A673 (cell line): ENCODE results near the gene HECTD4. TPM values are rescaled to one million over a fixed set of nuclear protein-coding genes. Genes with fewer than 3 reads are reported as not detected.

Source experiments
- BruUV-seq: library from RNA; stranded (reverse); fragments of 400-500 nt; replicated peaks from 2 replicates; lab custom pipeline; 2021; lab: Mats Ljungman, UMichigan
- CTCF ChIA-PET: fragments of 300-600 bp; sonication (Branson Sonifier 250); formaldehyde crosslinking; loops from one replicate; lab custom pipeline; 2022; ENCODE audit warnings: antibody characterized with exemption; lab: Charles Lee
- POLR2A ChIA-PET: fragments of 300-600 bp; sonication (Branson Sonifier 250); formaldehyde crosslinking; loops from one replicate; lab custom pipeline; 2022; ENCODE audit warnings: antibody characterized with exemption; ENCODE audit not compliant: low non-redundant PET; lab: Charles Lee
- DNase-seq: peaks from one replicate; pipeline ENCODE4 v3.0.0-alpha.2; 2015; ENCODE audit warnings: low spot score
- H3K27ac ChIP-seq: fragments of 200-600 bp; sonication (generic); 2 replicates; pipeline ENCODE4 v1.5.1; 2016; ENCODE audit warnings: mixed run types, low read depth, mild to moderate bottlenecking, mixed read lengths, antibody characterized with exemption, low read length; ENCODE audit not compliant: poor library complexity, severe bottlenecking
- H3K27me3 ChIP-seq: fragments of 200-600 bp; sonication (generic); replicated peaks from 2 replicates; pipeline ENCODE4 v1.6.1; 2017; ENCODE audit warnings: mixed run types, low read depth, mild to moderate bottlenecking, mixed read lengths, antibody characterized with exemption, low read length; ENCODE audit not compliant: insufficient read depth, poor library complexity
- H3K36me3 ChIP-seq: fragments of 200-600 bp; sonication (generic); 2 replicates; pipeline ENCODE4 v1.6.1; 2016; ENCODE audit warnings: mixed run types, mild to moderate bottlenecking, mixed read lengths, antibody characterized with exemption, low read length; ENCODE audit not compliant: insufficient read depth, poor library complexity, severe bottlenecking
- H3K4me1 ChIP-seq: fragments of 200-600 bp; sonication (generic); 2 replicates; pipeline ENCODE4 v1.6.1; 2017; ENCODE audit warnings: mixed run types, mild to moderate bottlenecking, mixed read lengths, antibody characterized with exemption, low read length; ENCODE audit not compliant: insufficient read depth, poor library complexity, severe bottlenecking
- H3K4me3 ChIP-seq: fragments of 200-600 bp; sonication (generic); 2 replicates; pipeline ENCODE4 v1.5.1; 2016; ENCODE audit warnings: low read depth, mixed run types, mild to moderate bottlenecking, mixed read lengths, low read length; ENCODE audit not compliant: poor library complexity, severe bottlenecking
- H3K9me3 ChIP-seq: fragments of 200-600 bp; sonication (generic); 2 replicates; pipeline ENCODE4 v1.6.1; 2016; ENCODE audit warnings: mixed run types, low read depth, mild to moderate bottlenecking, mixed read lengths, antibody characterized with exemption, low read length; ENCODE audit not compliant: poor library complexity, severe bottlenecking
- EZH2 ChIP-seq: fragments of 200-600 bp; sonication (generic); IDR thresholded peaks from 2 replicates; pipeline ENCODE4 v1.6.1; 2017; ENCODE audit warnings: borderline replicate concordance, low read depth, mild to moderate bottlenecking, mixed read lengths, antibody characterized with exemption, low read length; ENCODE audit not compliant: poor library complexity, severe bottlenecking
- intact Hi-C: fragments of 100-400 bp; cut with micrococcal nuclease; formaldehyde crosslinking; loops from one replicate; pipeline ENCODE4 v1.10.0; 2022; ENCODE audit not compliant: unreplicated experiment
- total RNA-seq: library from RNA; stranded (reverse); gene quantifications from 2 replicates; pipeline ENCODE4 v1.2.3, GENCODE V29; 2021
- TF ChIP-seq, protein P1 (sequence below): fragments of 300-800, 200-600 bp; sonication (generic); conservative IDR thresholded peaks from 2 replicates; pipeline ENCODE4 v1.5.1; 2017; ENCODE audit warnings: low read depth, mild to moderate bottlenecking, antibody characterized with exemption, low read length, moderate library complexity, mixed read lengths

Gene HECTD4
- total RNA-seq, 1 experiment from 2014 or later, result 52.1 TPM

DNA sequence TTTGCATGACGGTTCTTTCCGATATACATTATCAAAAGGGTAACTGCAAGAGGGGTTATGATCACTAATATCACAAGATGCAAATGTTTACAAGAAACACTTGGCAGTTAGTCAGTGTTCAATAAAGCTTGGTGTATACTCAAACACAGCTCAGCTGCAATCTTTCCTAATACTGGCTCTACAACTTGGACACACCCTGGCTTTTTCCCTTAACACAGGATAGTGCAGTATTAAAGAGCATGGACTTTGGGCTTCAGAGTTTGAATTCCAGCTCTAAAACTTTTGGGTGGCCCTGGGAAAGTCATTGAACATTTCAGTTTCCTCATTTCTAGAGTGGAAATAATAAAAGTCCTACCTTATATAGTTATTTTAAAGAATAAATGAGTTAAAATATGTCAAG lies 107.0 kb downstream of the HECTD4 start:
- TF ChIP-seq, protein P1, sequence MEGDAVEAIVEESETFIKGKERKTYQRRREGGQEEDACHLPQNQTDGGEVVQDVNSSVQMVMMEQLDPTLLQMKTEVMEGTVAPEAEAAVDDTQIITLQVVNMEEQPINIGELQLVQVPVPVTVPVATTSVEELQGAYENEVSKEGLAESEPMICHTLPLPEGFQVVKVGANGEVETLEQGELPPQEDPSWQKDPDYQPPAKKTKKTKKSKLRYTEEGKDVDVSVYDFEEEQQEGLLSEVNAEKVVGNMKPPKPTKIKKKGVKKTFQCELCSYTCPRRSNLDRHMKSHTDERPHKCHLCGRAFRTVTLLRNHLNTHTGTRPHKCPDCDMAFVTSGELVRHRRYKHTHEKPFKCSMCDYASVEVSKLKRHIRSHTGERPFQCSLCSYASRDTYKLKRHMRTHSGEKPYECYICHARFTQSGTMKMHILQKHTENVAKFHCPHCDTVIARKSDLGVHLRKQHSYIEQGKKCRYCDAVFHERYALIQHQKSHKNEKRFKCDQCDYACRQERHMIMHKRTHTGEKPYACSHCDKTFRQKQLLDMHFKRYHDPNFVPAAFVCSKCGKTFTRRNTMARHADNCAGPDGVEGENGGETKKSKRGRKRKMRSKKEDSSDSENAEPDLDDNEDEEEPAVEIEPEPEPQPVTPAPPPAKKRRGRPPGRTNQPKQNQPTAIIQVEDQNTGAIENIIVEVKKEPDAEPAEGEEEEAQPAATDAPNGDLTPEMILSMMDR, result no peak
- TF ChIP-seq EZH2, result no peak
- H3K4me3 ChIP-seq, result no peak overlapping the region
- ChIA-PET POLR2A (no interaction called here), CTCF (no interaction called here)
- H3K36me3 ChIP-seq, result no peaks in the 10 kb centered on the region
- BruUV-seq, result no TSS peak
- no peaks in the 10 kb centered on the region for H3K27me3 ChIP-seq
- no peaks in the 10 kb centered on the region for H3K4me1 ChIP-seq
- DNase-seq, result no peak
- no peak overlapping the region for H3K27ac ChIP-seq
- intact Hi-C loops, result no loop called here
- no peaks in the 10 kb centered on the region for H3K9me3 ChIP-seq

DNA sequence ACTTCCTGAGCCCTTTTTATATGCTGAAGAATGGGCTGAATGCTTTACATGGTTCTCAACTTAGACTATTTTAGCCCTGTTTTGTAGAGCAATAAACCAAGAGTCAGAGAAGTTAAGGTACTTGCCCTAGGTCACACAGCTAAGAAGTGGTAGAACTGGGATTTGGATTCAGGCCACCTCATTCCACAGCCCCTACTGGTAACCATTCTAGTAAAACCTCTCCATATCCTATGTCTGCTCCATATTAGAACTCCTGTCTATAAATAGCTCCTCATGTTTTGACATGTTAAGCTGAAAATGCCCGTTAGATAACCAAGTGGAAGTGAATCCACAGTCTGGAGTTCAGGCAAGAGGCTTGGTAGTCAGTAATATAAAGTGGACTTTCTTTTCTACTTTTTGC lies 111.6 kb downstream of the HECTD4 start:
- ChIA-PET CTCF (no interaction called here), POLR2A (no interaction called here)
- no TSS peak for BruUV-seq
- no peaks in the 10 kb centered on the region for H3K4me1 ChIP-seq
- H3K9me3 ChIP-seq, result no peaks in the 10 kb centered on the region
- TF ChIP-seq EZH2, result no peak
- TF ChIP-seq, protein P1, result no peak
- DNase-seq, result no peak
- intact Hi-C loops, result no loop called here
- H3K4me3 ChIP-seq, result no peak overlapping the region
- H3K27me3 ChIP-seq, result no peaks in the 10 kb centered on the region
- H3K27ac ChIP-seq, result no peak overlapping the region
- peaks cover 3% of the 10 kb centered on the region for H3K36me3 ChIP-seq

DNA sequence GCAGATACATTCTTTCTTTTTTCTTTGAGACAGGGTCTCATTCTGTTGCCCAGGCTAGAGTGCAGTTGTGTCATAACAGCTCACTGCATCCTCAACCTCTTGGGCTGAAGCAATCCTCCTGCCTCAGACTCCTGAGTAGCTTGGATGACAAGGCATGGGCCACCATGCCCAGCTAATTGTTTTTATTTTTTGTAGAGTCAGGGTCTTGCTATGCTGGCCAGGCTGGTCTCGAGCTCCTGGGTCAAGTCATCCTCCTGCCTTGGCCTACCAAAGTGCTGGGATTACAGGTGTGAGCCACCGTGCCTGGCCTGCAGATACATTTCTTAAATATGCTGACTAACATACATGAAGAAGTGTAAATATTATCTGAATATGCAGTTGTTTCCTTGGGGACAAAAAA lies 115.8 kb downstream of the HECTD4 start:
- DNase-seq, result no peak
- no peaks in the 10 kb centered on the region for H3K27me3 ChIP-seq
- no peak overlapping the region for H3K27ac ChIP-seq
- H3K4me1 ChIP-seq, result no peaks in the 10 kb centered on the region
- peaks cover 13% of the 10 kb centered on the region for H3K36me3 ChIP-seq
- TF ChIP-seq EZH2, result no peak
- TF ChIP-seq, protein P1, result no peak
- CTCF ChIA-PET, result no interaction called here
- BruUV-seq, result no TSS peak
- H3K9me3 ChIP-seq, result no peaks in the 10 kb centered on the region
- intact Hi-C loops, result no loop called here
- no peak overlapping the region for H3K4me3 ChIP-seq
- POLR2A ChIA-PET, result no interaction called here
